ENCODE results near the gene LCE6A. TPM values are rescaled to one million over a fixed set of nuclear protein-coding genes. Genes with fewer than 3 reads are reported as not detected.

LCE6A gene
- total RNA-seq, 1 experiment from 2014 or later: not detected

DNA sequence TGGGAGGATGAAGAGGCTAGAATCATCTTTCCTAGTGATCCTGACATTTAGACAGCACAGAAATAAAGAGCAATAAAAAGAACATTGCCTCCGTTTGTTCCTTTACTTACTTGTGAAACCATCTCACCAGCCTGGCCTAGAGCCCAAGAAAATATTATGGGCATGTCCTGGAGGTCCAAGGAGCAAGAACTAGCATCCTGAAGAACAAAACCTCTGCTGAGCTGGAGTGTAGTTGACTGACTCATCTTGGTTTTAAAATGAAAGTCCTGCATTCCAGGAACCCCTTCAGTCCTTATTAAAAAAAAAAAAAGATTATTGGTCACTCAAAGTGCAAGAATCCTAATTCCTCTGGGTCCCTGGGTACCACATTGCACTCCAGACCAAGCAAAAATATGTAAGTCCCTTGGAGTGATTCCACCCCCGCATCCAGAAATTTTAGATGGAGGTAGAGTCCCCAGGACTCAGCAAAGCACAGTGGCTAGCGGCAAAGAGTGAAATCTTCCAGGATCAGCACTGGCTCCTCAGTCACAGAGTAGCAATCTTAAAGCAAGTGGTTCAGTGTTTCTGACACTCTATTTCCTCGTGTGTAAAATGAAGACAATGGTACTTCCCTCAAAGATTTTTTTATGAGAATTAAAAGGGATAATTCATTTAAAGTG lies 42.4 kb downstream of the LCE6A start:
- Histone ChIP-seq H3K27me3 (ENCODE audit: control insufficient read depth, insufficient read depth, low read length) (no peaks in the 10 kb centered on the region), H3K4me3 (ENCODE audit: insufficient read depth, low read depth, low read length) (no peak overlapping the region), H3K36me3 (replicated peaks; ENCODE audit: control insufficient read depth, insufficient read depth, low read length) (no peaks in the 10 kb centered on the region)
- no peak for DNase-seq

DNA sequence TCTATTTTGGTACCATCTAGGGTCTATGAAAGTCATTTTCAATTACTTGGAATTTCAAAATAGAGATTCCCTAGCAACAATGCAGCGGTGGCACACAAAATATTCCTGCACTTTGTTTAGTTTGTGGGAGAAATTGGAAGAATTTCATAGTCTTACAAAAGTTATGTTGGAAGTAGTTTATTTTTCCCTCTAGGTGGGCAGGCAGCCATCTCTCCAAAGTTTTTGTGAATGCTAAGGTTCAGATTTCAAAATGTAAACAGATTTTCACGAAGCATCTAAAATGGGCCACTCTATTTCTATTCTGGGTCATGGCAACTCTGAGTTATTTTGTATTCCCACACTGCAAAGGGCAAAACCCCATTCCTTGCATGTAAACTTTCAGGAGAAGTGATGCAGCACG lies 43.4 kb downstream of the LCE6A start:
- DNase-seq: no peak
- Histone ChIP-seq H3K27me3 (ENCODE audit: control insufficient read depth, insufficient read depth, low read length) (no peaks in the 10 kb centered on the region), H3K36me3 (replicated peaks; ENCODE audit: control insufficient read depth, insufficient read depth, low read length) (no peaks in the 10 kb centered on the region), H3K4me3 (ENCODE audit: insufficient read depth, low read depth, low read length) (no peak overlapping the region)

DNA sequence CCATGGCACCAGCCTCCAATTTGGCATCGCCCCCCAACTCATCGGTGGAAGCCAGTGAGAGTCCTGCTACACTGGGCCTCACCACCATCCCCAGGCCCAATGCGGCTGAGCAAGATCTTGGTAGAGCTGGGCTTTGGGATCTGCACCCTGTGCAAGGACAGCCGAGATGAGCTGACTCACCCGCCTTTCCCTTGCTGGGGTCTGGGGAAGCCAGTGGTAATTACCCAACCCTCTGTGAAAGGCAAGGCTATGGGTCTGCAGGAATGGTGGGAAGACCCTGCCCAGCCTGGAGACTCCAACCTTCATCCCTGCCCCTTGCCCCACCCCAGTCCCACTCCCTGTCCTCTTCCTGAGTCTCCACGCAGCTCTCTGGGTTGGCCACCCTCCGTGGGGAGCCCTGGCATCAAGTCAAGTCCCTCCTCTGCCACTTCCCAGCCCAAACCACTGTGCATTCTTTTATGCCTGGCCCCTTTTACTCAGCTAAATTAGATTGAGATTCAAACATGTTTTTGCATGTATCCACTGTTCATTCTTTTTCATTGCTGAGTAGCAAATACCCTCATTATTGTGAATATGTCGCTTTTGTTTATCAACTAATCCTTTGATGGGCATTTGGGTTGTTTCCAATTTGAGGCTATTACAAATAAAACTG lies 44.2 kb downstream of the LCE6A start:
- H3K36me3 ChIP-seq (replicated peaks; ENCODE audit: control insufficient read depth, insufficient read depth, low read length): no peaks in the 10 kb centered on the region
- DNase-seq: no peak
- H3K27me3 ChIP-seq (ENCODE audit: control insufficient read depth, insufficient read depth, low read length): no peaks in the 10 kb centered on the region
- H3K4me3 ChIP-seq (ENCODE audit: insufficient read depth, low read depth, low read length): no peak overlapping the region

DNA sequence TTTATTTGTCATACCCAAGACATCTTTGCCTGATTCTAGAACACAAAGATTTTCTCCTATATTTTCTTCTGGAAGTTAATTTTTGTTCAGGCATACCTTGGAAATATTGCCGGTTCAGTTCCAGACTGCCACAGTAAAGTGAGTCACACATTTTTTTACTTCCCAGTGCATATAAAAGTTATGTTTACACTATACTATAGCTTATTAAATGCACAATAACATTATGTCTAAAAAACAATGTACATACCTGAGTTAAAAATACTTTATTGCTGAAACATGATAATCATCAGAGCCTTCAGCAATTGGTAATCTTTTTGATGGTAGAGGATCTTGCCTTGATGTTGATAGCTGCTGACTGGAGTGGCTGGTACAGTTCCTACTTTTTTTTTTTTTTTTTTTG lies 45.5 kb downstream of the LCE6A start:
- Histone ChIP-seq H3K4me3 (ENCODE audit: insufficient read depth, low read depth, low read length) (no peak overlapping the region), H3K36me3 (replicated peaks; ENCODE audit: control insufficient read depth, insufficient read depth, low read length) (no peaks in the 10 kb centered on the region), H3K27me3 (ENCODE audit: control insufficient read depth, insufficient read depth, low read length) (no peaks in the 10 kb centered on the region)
- DNase-seq: no peak

Other genes starting within 250 kb of the LCE6A start
- not detected in 2 replicates for gene LCE3C, start 242.6 kb upstream of the LCE6A start, total RNA-seq (2014; rRNA removed; shearing (Covaris generic))
- not detected in 2 replicates for gene LCE3B, start 229.0 kb upstream of the LCE6A start, total RNA-seq (2014; rRNA removed; shearing (Covaris generic))
- gene LCE3A, start 219.8 kb upstream of the LCE6A start, total RNA-seq (2014; rRNA removed; shearing (Covaris generic)): not detected in 2 replicates
- gene LCE2D, start 179.5 kb upstream of the LCE6A start, total RNA-seq (2014; rRNA removed; shearing (Covaris generic)): not detected in 2 replicates
- gene LCE2C, start 167.6 kb upstream of the LCE6A start, total RNA-seq (2014; rRNA removed; shearing (Covaris generic)): not detected in 2 replicates
- not detected in 2 replicates for gene LCE2B, start 156.7 kb upstream of the LCE6A start, total RNA-seq (2014; rRNA removed; shearing (Covaris generic))
- not detected in 2 replicates for gene LCE2A, start 144.5 kb upstream of the LCE6A start, total RNA-seq (2014; rRNA removed; shearing (Covaris generic))
- not detected in 2 replicates for gene LCE4A, start 134.7 kb upstream of the LCE6A start, total RNA-seq (2014; rRNA removed; shearing (Covaris generic))
- not detected in 2 replicates for gene KPRP, start 84.8 kb upstream of the LCE6A start, total RNA-seq (2014; rRNA removed; shearing (Covaris generic))
- gene LCE1F, start 67.7 kb upstream of the LCE6A start, total RNA-seq (2014; rRNA removed; shearing (Covaris generic)): not detected in 2 replicates
- gene LCE1E, start 56.6 kb upstream of the LCE6A start, total RNA-seq (2014; rRNA removed; shearing (Covaris generic)): not detected in 2 replicates
- gene LCE1D, start 46.1 kb upstream of the LCE6A start, total RNA-seq (2014; rRNA removed; shearing (Covaris generic)): not detected in 2 replicates
- gene LCE1C, start 36.2 kb upstream of the LCE6A start, total RNA-seq (2014; rRNA removed; shearing (Covaris generic)): not detected in 2 replicates
- gene LCE1B, start 30.9 kb upstream of the LCE6A start, total RNA-seq (2014; rRNA removed; shearing (Covaris generic)): not detected in 2 replicates
- gene LCE1A, start 15.4 kb upstream of the LCE6A start, total RNA-seq (2014; rRNA removed; shearing (Covaris generic)): not detected in 2 replicates
- not detected in 2 replicates for gene LCE7A, start 17.1 kb downstream of the LCE6A start, total RNA-seq (2014; rRNA removed; shearing (Covaris generic))
- gene SMCP, start 35.5 kb downstream of the LCE6A start, total RNA-seq (2014; rRNA removed; shearing (Covaris generic)): not detected in 2 replicates
- gene IVL, start 65.7 kb downstream of the LCE6A start, total RNA-seq (2014; rRNA removed; shearing (Covaris generic)): not detected in 2 replicates
- gene SPRR5, start 104.3 kb downstream of the LCE6A start, total RNA-seq (2014; rRNA removed; shearing (Covaris generic)): not detected in 2 replicates
- not detected in 2 replicates for gene SPRR4, start 127.8 kb downstream of the LCE6A start, total RNA-seq (2014; rRNA removed; shearing (Covaris generic))
- not detected in 2 replicates for gene SPRR1A, start 141.2 kb downstream of the LCE6A start, total RNA-seq (2014; rRNA removed; shearing (Covaris generic))
- gene SPRR3, start 158.9 kb downstream of the LCE6A start, total RNA-seq (2014; rRNA removed; shearing (Covaris generic)): not detected in 2 replicates
- gene SPRR1B, start 188.3 kb downstream of the LCE6A start, total RNA-seq (2014; rRNA removed; shearing (Covaris generic)): not detected in 2 replicates
- not detected in 2 replicates for gene SPRR2D, start 198.3 kb downstream of the LCE6A start, total RNA-seq (2014; rRNA removed; shearing (Covaris generic))
- not detected in 2 replicates for gene SPRR2A, start 214.7 kb downstream of the LCE6A start, total RNA-seq (2014; rRNA removed; shearing (Covaris generic))
- not detected in 2 replicates for gene SPRR2B, start 228.8 kb downstream of the LCE6A start, total RNA-seq (2014; rRNA removed; shearing (Covaris generic))